ENCODE measurements around the gene CRTC2.
"Not testable (repeated sequence)": the region's sequence is repeated elsewhere in the genome, so short reads cannot be mapped to it uniquely, and the experiment has no call there.

Gene CRTC2

GRCh38 chr1:153929981-153930948 is 28.1 kb downstream of the CRTC2 start:
- in situ Hi-C loops (cut with HindIII; ENCODE audit: low sequenced_read_pairs) = no loop called here

- in situ Hi-C loops (cut with HindIII; ENCODE audit: low sequenced_read_pairs) = no loop called here
These were observed 29.0 kb downstream of the CRTC2 start for GRCh38 chr1:153929426-153929825.

GRCh38 chr1:153928791-153929341 is 29.5 kb downstream of the CRTC2 start:
- in situ Hi-C loops (cut with HindIII; ENCODE audit: low sequenced_read_pairs) = no loop called here

- in situ Hi-C loops (cut with HindIII; ENCODE audit: low sequenced_read_pairs) = no loop called here
These were observed 30.2 kb downstream of the CRTC2 start for GRCh38 chr1:153928245-153928644.

- in situ Hi-C loops (cut with HindIII; ENCODE audit: low sequenced_read_pairs) = no loop called here
These were observed 32.0 kb downstream of the CRTC2 start for GRCh38 chr1:153926405-153926804.

- in situ Hi-C loops (cut with HindIII; ENCODE audit: low sequenced_read_pairs) = loop anchor here (5.0 kb wide), 2 partner anchors 36 to 71 kb away; no protein-coding TSS in a partner anchor
These were observed 35.2 kb downstream of the CRTC2 start, which contains the start of gene GATAD2B for GRCh38 chr1:153922972-153923925. Gene GATAD2B, minus strand, starts transcription at chr1:153922972. Its CDS starts 94,625 bp downstream, at chr1:153828347.

- in situ Hi-C loops (cut with HindIII; ENCODE audit: low sequenced_read_pairs) = loop anchor here (5.0 kb wide), 2 partner anchors 35 to 70 kb away; no protein-coding TSS in a partner anchor
These were observed 36.1 kb downstream of the CRTC2 start for GRCh38 chr1:153922076-153922971.

GRCh38 chr1:153921803-153922075 is 36.7 kb downstream of the CRTC2 start:
- in situ Hi-C loops (cut with HindIII; ENCODE audit: low sequenced_read_pairs) = loop anchor here (5.0 kb wide), 2 partner anchors 34 to 69 kb away; no protein-coding TSS in a partner anchor

GRCh38 chr1:153921080-153921802 is 37.2 kb downstream of the CRTC2 start:
- in situ Hi-C loops (cut with HindIII; ENCODE audit: low sequenced_read_pairs) = loop anchor here (5.0 kb wide), 2 partner anchors 34 to 69 kb away; no protein-coding TSS in a partner anchor

- in situ Hi-C loops (cut with HindIII; ENCODE audit: low sequenced_read_pairs) = loop anchor here (5.0 kb wide), 2 partner anchors 33 to 68 kb away; no protein-coding TSS in a partner anchor
These were observed 38.2 kb downstream of the CRTC2 start for GRCh38 chr1:153919876-153920852.

GRCh38 chr1:153916297-153916696 is 42.1 kb downstream of the CRTC2 start:
- in situ Hi-C loops (cut with HindIII; ENCODE audit: low sequenced_read_pairs) = no loop called here

GRCh38 chr1:153912349-153912748 is 46.1 kb downstream of the CRTC2 start:
- in situ Hi-C loops (cut with HindIII; ENCODE audit: low sequenced_read_pairs) = no loop called here

GRCh38 chr1:153910560-153910959 is 47.9 kb downstream of the CRTC2 start:
- in situ Hi-C loops (cut with HindIII; ENCODE audit: low sequenced_read_pairs) = not testable (repeated sequence)

- in situ Hi-C loops (cut with HindIII; ENCODE audit: low sequenced_read_pairs) = no loop called here
These were observed 50.3 kb downstream of the CRTC2 start for GRCh38 chr1:153908071-153908470.

- in situ Hi-C loops (cut with HindIII; ENCODE audit: low sequenced_read_pairs) = no loop called here
These were observed 51.3 kb downstream of the CRTC2 start for GRCh38 chr1:153907134-153907533.

GRCh38 chr1:153906396-153906795 is 52.0 kb downstream of the CRTC2 start:
- in situ Hi-C loops (cut with HindIII; ENCODE audit: low sequenced_read_pairs) = no loop called here

GRCh38 chr1:153905908-153906307 is 52.5 kb downstream of the CRTC2 start:
- in situ Hi-C loops (cut with HindIII; ENCODE audit: low sequenced_read_pairs) = not testable (repeated sequence)

All from endothelial cell of hepatic sinusoid (primary cell).